ENCODE measurements around the gene CRELD2.

Gene CRELD2

DNA sequence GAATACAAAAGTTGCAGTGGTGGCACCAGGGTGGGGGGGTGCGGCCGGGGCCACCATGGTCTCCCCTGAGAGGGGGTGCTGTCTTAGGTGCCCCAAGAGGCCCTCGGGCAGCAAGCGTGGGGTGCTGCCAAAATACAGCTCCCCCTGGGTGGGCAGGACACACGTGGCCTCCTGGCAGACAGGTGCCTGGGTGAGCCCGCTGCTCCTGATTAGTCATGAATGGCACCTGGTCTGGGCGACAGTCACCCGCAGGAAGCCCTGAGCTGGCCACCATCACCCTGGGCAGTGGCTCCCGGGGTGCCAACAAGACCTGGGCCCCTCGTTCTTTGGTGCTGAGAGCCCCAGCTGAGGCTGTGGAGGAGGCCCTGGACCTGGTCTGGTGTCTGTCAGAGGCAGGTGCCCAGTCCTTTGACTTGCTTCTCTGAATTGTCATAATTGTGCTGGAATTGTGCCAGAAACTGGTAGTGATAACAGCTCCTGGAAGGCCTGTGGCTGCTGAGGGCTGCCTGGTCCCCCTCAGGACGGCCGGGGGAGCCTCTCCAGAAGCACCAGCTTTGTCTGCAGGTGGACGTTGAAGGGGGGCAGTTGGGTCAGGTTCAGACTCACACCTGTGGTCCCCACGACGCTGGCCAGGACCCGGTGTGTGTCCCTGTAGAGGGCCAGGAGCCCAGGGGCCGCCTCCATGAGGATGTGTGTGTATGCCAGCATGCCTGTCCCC, 15.0 kb upstream of the CRELD2 start:
- Histone ChIP-seq H3K36me3 (ENCODE audit: control insufficient read depth in 2 of 2, insufficient read depth in 2 of 2, low read length in 2 of 2) (peaks cover 38 to 51% of the 10 kb centered on the region in 2 donors), H3K27ac (ENCODE audit: low read length) (no peak overlapping the region), H3K4me3 (ENCODE audit: low read length in 2 of 2) (no peak overlapping the region), H3K9me3 (ENCODE audit: control insufficient read depth in 2 of 2, low read length in 2 of 2) (no peaks in the 10 kb centered on the region), H3K9ac (ENCODE audit: low read length in 2 of 2) (no peak overlapping the region), H3K27me3 (ENCODE audit: control insufficient read depth in 1 of 2, insufficient read depth in 2 of 2, low read length in 2 of 2) (no peaks in the 10 kb centered on the region), H3K4me1 (ENCODE audit: control insufficient read depth, insufficient read depth, low read length) (no peaks in the 10 kb centered on the region)

GRCh38 chr22:49904040-49904369, 14.4 kb upstream of the CRELD2 start:
- H3K9ac ChIP-seq (ENCODE audit: low read length in 2 of 2), result no peak overlapping the region
- H3K4me1 ChIP-seq (ENCODE audit: control insufficient read depth, insufficient read depth, low read length), result no peaks in the 10 kb centered on the region
- H3K36me3 ChIP-seq (ENCODE audit: control insufficient read depth in 2 of 2, insufficient read depth in 2 of 2, low read length in 2 of 2), result peaks cover 38 to 51% of the 10 kb centered on the region in 2 donors
- H3K27ac ChIP-seq (ENCODE audit: low read length), result no peak overlapping the region
- H3K9me3 ChIP-seq (ENCODE audit: control insufficient read depth in 2 of 2, low read length in 2 of 2), result no peaks in the 10 kb centered on the region
- no peak overlapping the region for H3K4me3 ChIP-seq (ENCODE audit: low read length in 2 of 2)
- H3K27me3 ChIP-seq (ENCODE audit: control insufficient read depth in 1 of 2, insufficient read depth in 2 of 2, low read length in 2 of 2), result no peaks in the 10 kb centered on the region

DNA sequence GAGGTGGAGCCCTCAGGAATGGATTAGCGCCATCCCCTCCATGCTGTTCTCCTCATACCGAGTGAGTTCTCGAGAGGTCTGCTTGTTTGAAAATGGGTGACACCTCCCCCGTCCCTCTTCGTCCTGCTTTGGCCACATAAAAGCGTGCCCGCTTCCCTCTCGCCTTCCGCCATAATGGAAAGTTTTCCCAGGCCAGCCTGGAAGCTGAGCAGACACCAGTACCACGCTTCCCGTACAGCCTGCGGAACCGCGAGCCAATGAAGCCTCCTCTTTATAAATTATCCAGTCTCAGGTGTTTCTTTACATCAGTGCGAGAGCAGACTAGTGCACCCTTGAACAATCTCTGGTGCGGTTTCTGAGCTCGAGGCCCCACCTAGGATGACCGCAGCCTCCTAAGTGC, 13.0 kb upstream of the CRELD2 start:
- H3K4me3 ChIP-seq (ENCODE audit: low read length in 2 of 2), result no peak overlapping the region
- no peaks in the 10 kb centered on the region for H3K27me3 ChIP-seq (ENCODE audit: control insufficient read depth in 1 of 2, insufficient read depth in 2 of 2, low read length in 2 of 2)
- no peaks in the 10 kb centered on the region for H3K9me3 ChIP-seq (ENCODE audit: control insufficient read depth in 2 of 2, low read length in 2 of 2)
- peaks cover 33 to 57% of the 10 kb centered on the region in 2 donors for H3K36me3 ChIP-seq (ENCODE audit: control insufficient read depth in 2 of 2, insufficient read depth in 2 of 2, low read length in 2 of 2)
- no peak overlapping the region for H3K9ac ChIP-seq (ENCODE audit: low read length in 2 of 2)
- H3K4me1 ChIP-seq (ENCODE audit: control insufficient read depth, insufficient read depth, low read length), result no peaks in the 10 kb centered on the region
- no peak overlapping the region for H3K27ac ChIP-seq (ENCODE audit: low read length)

DNA sequence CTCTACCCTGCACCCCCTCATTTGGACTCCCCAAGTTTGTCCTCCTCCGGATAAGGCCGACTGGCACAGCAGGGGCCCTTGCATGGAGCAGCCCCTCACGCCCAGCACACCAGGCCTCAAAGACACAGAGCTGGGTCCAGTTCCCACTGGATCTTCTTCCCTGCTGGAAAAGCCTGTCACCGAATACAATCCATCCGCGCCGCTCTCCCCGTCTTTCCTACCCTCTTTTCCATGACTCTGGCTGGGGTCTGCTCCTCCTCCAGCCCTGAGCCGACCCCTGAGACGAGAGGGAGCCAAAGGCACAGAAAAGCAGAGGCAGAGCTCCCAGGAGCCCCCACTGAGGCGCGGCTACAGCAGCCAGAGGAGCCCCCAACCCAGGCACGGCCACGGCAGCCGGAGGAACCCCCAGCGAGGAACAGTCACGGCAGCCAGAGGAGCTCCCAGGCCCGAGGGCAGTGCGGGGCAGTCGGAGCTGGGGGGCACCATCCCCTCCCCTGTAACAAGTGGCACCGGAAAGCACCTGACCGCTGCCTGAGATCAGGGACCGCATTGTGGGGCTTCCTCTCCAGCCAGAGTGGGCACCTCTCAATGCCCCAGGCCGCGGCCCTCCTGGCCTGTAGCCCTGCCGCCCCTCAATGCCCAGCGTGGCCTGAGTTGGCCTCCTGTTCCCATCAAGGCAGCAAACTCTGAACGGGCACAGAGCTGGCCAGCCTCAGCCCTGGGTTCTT, 12.2 kb upstream of the CRELD2 start:
- Histone ChIP-seq H3K9ac (ENCODE audit: low read length in 2 of 2) (no peak overlapping the region), H3K27ac (ENCODE audit: low read length) (no peak overlapping the region), H3K4me1 (ENCODE audit: control insufficient read depth, insufficient read depth, low read length) (no peaks in the 10 kb centered on the region), H3K4me3 (ENCODE audit: low read length in 2 of 2) (no peak overlapping the region), H3K9me3 (ENCODE audit: control insufficient read depth in 2 of 2, low read length in 2 of 2) (no peaks in the 10 kb centered on the region), H3K27me3 (ENCODE audit: control insufficient read depth in 1 of 2, insufficient read depth in 2 of 2, low read length in 2 of 2) (no peaks in the 10 kb centered on the region), H3K36me3 (ENCODE audit: control insufficient read depth in 2 of 2, insufficient read depth in 2 of 2, low read length in 2 of 2) (peaks cover 25 to 54% of the 10 kb centered on the region in 2 donors)

GRCh38 chr22:49906799-49907290, 11.6 kb upstream of the CRELD2 start:
- Histone ChIP-seq H3K27ac (ENCODE audit: low read length) (no peak overlapping the region), H3K4me1 (ENCODE audit: control insufficient read depth, insufficient read depth, low read length) (no peaks in the 10 kb centered on the region), H3K9ac (ENCODE audit: low read length in 2 of 2) (no peak overlapping the region), H3K36me3 (ENCODE audit: control insufficient read depth in 2 of 2, insufficient read depth in 2 of 2, low read length in 2 of 2) (peaks cover 19 to 48% of the 10 kb centered on the region in 2 donors), H3K9me3 (ENCODE audit: control insufficient read depth in 2 of 2, low read length in 2 of 2) (no peaks in the 10 kb centered on the region), H3K4me3 (ENCODE audit: low read length in 2 of 2) (no peak overlapping the region), H3K27me3 (ENCODE audit: control insufficient read depth in 1 of 2, insufficient read depth in 2 of 2, low read length in 2 of 2) (no peaks in the 10 kb centered on the region)

GRCh38 chr22:49907807-49908206, 10.6 kb upstream of the CRELD2 start:
- Histone ChIP-seq H3K27me3 (ENCODE audit: control insufficient read depth in 1 of 2, insufficient read depth in 2 of 2, low read length in 2 of 2) (no peaks in the 10 kb centered on the region), H3K36me3 (ENCODE audit: control insufficient read depth in 2 of 2, insufficient read depth in 2 of 2, low read length in 2 of 2) (peaks cover 11 to 43% of the 10 kb centered on the region in 2 donors), H3K9me3 (ENCODE audit: control insufficient read depth in 2 of 2, low read length in 2 of 2) (no peaks in the 10 kb centered on the region), H3K9ac (ENCODE audit: low read length in 2 of 2) (no peak overlapping the region), H3K27ac (ENCODE audit: low read length) (no peak overlapping the region), H3K4me1 (ENCODE audit: control insufficient read depth, insufficient read depth, low read length) (no peaks in the 10 kb centered on the region), H3K4me3 (ENCODE audit: low read length in 2 of 2) (no peak overlapping the region)

- Histone ChIP-seq H3K27ac (ENCODE audit: low read length) (no peak overlapping the region), H3K36me3 (ENCODE audit: control insufficient read depth in 2 of 2, insufficient read depth in 2 of 2, low read length in 2 of 2) (peaks cover 5 to 33% of the 10 kb centered on the region in 2 donors), H3K27me3 (ENCODE audit: control insufficient read depth in 1 of 2, insufficient read depth in 2 of 2, low read length in 2 of 2) (no peaks in the 10 kb centered on the region), H3K4me3 (ENCODE audit: low read length in 2 of 2) (no peak overlapping the region), H3K4me1 (ENCODE audit: control insufficient read depth, insufficient read depth, low read length) (no peaks in the 10 kb centered on the region), H3K9ac (ENCODE audit: low read length in 2 of 2) (no peak overlapping the region), H3K9me3 (ENCODE audit: control insufficient read depth in 2 of 2, low read length in 2 of 2) (no peaks in the 10 kb centered on the region)
Measured at GRCh38 chr22:49909476-49910205, 8.8 kb upstream of the CRELD2 start.

DNA sequence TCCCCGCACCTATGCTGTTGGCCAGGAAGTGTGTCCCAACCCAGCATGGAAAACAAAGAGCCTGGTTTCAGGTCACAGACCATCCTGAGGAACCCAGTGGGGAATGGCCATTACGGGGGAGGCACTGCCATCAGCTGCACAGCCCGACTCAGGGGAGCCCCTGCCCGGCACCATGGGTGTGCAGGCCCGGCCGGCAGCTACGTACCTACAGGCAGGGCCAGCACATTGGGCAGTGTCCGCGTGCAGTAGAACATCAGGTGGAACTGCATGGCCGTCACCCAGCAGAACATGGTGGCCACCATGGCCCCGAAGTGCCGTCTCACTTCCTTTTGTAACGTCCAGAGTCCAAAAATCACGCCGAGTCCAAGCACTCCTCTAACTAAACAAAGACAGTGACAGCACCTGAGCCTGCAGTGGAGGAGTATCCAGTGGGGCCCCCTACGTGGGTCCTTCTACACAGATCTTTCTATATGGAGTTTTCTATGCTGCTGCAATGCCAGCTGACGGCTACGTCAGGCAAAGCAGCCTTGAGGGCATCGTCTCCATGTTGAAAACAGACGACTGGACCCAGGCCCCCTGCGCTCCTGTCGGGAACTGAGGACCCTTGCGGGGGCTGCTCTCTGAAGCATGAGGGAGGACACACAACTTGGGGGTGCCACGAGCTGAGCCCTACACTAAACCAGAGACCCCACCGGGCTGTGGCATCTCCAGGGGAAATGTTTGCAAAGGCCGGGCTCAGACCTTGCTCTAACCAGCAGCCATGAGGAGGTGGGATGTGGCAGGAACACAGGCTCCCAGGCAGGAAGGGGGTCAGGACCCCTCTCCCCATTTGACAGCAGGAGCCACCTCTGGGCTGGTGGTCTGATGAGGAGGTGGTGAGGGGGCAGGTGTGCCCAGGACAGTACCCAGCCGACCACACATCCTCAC, 7.9 kb upstream of the CRELD2 start:
- no peaks in the 10 kb centered on the region for H3K27me3 ChIP-seq (ENCODE audit: control insufficient read depth in 1 of 2, insufficient read depth in 2 of 2, low read length in 2 of 2)
- no peak overlapping the region for H3K9ac ChIP-seq (ENCODE audit: low read length in 2 of 2)
- H3K4me1 ChIP-seq (ENCODE audit: control insufficient read depth, insufficient read depth, low read length), result no peaks in the 10 kb centered on the region
- H3K27ac ChIP-seq (ENCODE audit: low read length), result no peak overlapping the region
- peaks cover 5 to 31% of the 10 kb centered on the region in 2 donors for H3K36me3 ChIP-seq (ENCODE audit: control insufficient read depth in 2 of 2, insufficient read depth in 2 of 2, low read length in 2 of 2)
- H3K4me3 ChIP-seq (ENCODE audit: low read length in 2 of 2), result no peak overlapping the region
- H3K9me3 ChIP-seq (ENCODE audit: control insufficient read depth in 2 of 2, low read length in 2 of 2), result no peaks in the 10 kb centered on the region

GRCh38 chr22:49911881-49912625, 6.4 kb upstream of the CRELD2 start:
- peaks cover 5 to 27% of the 10 kb centered on the region in 2 donors for H3K36me3 ChIP-seq (ENCODE audit: control insufficient read depth in 2 of 2, insufficient read depth in 2 of 2, low read length in 2 of 2)
- peaks cover 3% of the 10 kb centered on the region for H3K4me1 ChIP-seq (ENCODE audit: control insufficient read depth, insufficient read depth, low read length)
- no peak overlapping the region for H3K27ac ChIP-seq (ENCODE audit: low read length)
- H3K27me3 ChIP-seq (ENCODE audit: control insufficient read depth in 1 of 2, insufficient read depth in 2 of 2, low read length in 2 of 2), result no peaks in the 10 kb centered on the region
- no peaks in the 10 kb centered on the region for H3K9me3 ChIP-seq (ENCODE audit: control insufficient read depth in 2 of 2, low read length in 2 of 2)
- no peak overlapping the region for H3K4me3 ChIP-seq (ENCODE audit: low read length in 2 of 2)
- no peak overlapping the region for H3K9ac ChIP-seq (ENCODE audit: low read length in 2 of 2)

Measured in stomach smooth muscle (tissue), 2 donors.